IPS DF 4.7 (cell line): Measurements from ENCODE around the gene SCAF4.
"Not testable (repeated sequence)": the region's sequence is repeated elsewhere in the genome, so short reads cannot be mapped to it uniquely, and the experiment has no call there.

Experiments
- DNase-seq: peaks from one replicate; pipeline ENCODE4 v3.0.0-alpha.2; 2013; ENCODE audit warnings: low spot score; ENCODE audit errors: extremely low read depth

SCAF4 gene, protein sequence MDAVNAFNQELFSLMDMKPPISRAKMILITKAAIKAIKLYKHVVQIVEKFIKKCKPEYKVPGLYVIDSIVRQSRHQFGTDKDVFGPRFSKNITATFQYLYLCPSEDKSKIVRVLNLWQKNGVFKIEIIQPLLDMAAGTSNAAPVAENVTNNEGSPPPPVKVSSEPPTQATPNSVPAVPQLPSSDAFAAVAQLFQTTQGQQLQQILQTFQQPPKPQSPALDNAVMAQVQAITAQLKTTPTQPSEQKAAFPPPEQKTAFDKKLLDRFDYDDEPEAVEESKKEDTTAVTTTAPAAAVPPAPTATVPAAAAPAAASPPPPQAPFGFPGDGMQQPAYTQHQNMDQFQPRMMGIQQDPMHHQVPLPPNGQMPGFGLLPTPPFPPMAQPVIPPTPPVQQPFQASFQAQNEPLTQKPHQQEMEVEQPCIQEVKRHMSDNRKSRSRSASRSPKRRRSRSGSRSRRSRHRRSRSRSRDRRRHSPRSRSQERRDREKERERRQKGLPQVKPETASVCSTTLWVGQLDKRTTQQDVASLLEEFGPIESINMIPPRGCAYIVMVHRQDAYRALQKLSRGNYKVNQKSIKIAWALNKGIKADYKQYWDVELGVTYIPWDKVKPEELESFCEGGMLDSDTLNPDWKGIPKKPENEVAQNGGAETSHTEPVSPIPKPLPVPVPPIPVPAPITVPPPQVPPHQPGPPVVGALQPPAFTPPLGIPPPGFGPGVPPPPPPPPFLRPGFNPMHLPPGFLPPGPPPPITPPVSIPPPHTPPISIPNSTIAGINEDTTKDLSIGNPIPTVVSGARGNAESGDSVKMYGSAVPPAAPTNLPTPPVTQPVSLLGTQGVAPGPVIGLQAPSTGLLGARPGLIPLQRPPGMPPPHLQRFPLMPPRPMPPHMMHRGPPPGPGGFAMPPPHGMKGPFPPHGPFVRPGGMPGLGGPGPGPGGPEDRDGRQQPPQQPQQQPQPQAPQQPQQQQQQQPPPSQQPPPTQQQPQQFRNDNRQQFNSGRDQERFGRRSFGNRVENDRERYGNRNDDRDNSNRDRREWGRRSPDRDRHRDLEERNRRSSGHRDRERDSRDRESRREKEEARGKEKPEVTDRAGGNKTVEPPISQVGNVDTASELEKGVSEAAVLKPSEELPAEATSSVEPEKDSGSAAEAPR

GRCh38 chr21:31731857-31732596 is at the start of gene SCAF4:
Gene SCAF4 (minus strand): TSS chr21:31732118. CDS start chr21:31731692, 426 bp downstream.
- no peak for DNase-seq

DNA sequence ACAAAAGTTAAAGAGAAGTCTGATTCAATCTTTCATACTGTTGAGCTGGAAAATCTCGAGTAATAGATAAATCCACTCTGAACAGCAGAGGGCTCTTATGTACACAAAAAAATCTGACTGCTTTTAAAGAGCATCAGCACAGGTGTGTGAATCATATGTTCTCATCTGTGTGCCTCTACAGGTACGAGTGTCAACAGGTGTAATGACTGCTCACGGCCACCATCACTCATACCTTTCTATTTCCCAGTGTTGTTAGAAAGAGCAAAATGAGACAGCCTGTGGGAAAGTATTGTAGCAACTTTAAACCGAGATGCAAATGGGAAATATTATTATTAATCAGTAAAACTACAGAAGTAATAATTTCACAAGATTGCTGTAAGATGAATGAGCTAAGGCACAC is 49.0 kb upstream of the SCAF4 start:
- DNase-seq: no peak

DNA sequence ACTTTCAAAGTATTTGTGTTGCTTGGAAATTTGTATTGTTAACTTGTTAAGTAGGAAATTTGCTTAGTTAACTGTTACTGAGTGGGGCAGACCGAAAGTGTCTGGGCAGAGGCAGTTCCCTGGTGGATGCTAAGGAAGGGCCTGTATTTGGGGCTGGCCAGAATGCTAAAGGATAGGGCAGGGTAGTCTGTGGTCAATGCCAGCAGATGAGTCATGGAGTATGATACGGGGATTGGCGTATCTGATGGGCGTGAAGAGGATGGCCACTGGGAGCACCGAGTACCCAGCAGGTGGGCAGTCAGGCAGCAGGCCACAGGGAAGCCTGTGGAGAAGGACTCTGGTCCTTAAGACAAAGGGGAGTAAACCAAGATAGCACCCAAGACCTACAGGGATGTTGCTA is 46.6 kb upstream of the SCAF4 start:
- no peak for DNase-seq

DNA sequence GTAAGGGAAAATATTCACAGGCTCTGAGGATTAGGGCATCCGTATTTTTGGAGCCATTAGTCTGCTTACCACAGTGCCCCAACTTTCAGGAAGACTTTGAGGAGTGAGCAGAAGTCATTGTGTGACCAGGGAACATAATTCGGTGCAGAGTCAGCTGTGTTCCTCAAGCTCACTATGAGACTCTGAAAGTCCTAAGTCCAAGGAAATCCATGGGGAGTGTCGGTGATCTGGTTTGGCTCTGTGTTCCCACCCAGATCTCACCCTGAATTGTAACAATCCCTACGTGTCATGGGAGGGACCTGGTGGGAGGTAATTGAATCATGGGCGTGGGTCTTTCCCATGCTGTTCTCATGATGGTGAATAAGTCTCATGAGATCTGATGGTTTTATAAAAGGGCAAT is 45.9 kb upstream of the SCAF4 start:
- DNase-seq: no peak

DNA sequence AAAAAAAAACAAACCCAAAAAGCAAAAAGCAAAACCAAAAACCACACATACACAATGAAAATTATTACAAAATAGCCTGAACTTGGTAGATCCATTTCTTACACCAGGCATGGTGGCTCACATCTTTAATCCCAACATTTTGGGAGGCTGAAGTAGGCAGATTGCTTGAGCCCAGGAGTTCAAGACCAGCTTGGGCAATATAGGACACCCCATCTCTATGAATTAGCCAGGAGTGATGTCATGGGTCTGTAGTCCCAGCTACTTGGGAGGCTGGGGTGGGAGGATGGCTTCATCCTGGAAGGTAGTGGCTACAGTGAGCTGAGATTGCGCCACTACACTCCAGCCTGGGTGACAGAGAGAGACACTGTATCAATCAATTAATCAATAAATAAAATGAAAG is 42.1 kb upstream of the SCAF4 start:
- no peak for DNase-seq

- no peak for DNase-seq
Observed at GRCh38 chr21:31772674-31773555, 41.0 kb upstream of the SCAF4 start.

GRCh38 chr21:31771685-31772084 is 39.8 kb upstream of the SCAF4 start:
- no peak for DNase-seq

- DNase-seq: no peak
Observed at GRCh38 chr21:31768710-31769109, 36.8 kb upstream of the SCAF4 start.

DNA sequence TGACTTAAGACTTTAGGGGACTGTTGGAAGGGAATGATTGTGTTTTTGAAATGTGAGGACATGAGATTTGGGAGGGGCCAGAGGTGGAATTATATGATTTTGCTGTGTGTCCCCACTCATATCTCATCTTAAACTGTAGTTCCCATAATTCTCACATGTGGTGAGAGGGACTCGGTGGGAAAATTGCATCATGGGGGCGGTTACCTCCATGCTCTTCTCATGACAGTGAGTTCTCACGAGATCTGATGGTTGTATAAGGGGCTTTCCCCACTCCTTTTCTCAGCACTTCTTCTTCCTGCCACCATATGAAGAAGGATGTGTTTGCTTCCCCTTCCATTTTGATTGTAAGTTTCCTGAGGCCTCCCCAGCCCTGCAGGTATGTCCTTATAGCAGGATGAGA is 35.0 kb upstream of the SCAF4 start:
- DNase-seq: no peak

DNA sequence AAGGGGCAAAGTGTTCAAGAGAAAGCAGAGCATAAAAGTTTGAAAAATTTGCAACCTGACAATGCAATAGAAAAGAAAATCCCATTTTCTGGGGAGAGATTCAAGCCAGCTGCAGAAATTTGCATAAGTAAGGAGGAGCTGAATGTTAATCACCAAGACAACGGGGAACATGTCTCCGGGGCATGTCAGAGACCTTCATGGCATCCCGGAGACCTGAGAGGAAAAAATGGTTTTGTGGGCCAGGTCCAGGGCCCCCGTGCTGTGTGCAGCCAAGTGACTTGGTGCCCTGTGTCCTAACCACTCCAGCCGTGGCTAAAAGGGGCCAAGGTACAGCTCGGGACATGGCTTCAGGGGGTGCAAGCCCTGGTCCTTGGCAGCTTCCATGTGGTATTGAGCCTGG is 33.9 kb upstream of the SCAF4 start:
- not testable (repeated sequence) for DNase-seq

- no peak for DNase-seq
Observed at GRCh38 chr21:31760931-31761330, 29.0 kb upstream of the SCAF4 start.

DNA sequence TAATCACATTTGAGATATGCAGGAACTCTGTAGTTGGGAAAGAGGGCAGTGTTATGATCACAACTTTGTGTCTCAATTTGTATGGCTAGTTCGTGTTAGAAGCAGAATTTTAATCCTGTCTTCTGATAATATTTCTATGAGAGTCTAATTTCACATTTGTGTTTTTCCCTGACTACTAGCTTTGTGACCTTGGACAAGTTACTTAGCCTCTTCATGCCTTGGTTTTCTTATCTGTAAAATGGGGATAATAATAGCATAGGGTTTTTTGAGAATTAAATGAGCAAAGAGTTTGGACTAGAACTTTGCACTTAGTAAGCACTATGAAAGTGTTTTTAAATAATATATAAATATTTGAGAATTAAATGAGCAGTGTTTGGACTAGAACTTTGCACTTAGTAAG is 24.9 kb upstream of the SCAF4 start:
- DNase-seq: no peak

DNA sequence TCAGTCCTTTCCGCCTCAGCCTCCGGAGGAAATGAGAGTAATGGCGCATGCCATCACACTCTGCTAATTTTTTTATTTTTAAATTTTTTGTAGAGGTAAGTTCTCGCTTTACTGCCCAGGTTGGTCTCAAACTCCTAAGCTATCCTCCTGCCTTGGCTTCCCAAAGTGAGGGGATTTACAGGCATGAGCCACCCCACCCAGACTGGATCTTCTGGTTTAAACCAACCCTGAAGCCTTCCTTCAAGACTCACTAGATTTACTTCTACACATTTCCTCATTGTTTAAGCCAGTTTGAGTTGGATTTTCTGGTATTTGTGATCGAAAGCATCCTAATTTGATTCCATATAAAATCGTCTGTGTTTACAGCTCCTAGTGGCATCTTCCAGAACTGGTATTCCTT is 23.1 kb upstream of the SCAF4 start:
- no peak for DNase-seq

DNA sequence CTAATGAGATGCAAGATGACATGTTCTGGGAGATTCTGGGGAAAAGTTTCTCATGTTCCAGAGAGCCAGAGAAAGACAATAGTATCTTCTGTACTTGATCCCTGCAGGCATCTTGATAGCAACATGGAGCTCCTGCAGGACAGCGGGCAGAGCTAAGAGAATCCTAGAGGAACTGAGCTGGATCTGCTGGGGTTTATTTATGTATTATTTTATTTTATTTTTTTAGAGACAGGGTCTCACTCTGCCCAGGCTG is 22.7 kb upstream of the SCAF4 start:
- DNase-seq: no peak

- no peak for DNase-seq
Observed at GRCh38 chr21:31753949-31754707, 22.2 kb upstream of the SCAF4 start.

- no peak for DNase-seq
Observed at GRCh38 chr21:31752967-31753366, 21.0 kb upstream of the SCAF4 start.

DNA sequence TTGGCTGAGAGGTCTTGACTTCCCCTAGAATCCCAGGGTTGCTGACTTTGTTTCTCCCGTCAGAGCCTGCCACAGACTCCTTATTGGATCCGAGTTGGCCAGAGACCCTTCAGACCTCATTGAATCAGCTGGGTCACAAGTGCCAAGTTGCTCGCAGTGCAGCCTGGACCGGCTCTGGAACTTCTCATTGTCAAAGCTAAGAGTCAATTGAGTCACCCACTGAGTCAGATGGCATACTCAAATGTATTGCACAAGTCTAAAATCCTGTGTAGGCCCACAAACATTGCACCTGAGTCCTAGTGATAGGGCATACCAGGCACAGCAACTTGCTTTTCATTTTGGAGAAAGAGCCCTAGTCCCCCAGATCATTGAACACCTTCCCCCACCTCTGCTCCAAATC is 20.4 kb upstream of the SCAF4 start:
- no peak for DNase-seq

GRCh38 chr21:31750843-31751242 is 18.9 kb upstream of the SCAF4 start:
- no peak for DNase-seq

DNA sequence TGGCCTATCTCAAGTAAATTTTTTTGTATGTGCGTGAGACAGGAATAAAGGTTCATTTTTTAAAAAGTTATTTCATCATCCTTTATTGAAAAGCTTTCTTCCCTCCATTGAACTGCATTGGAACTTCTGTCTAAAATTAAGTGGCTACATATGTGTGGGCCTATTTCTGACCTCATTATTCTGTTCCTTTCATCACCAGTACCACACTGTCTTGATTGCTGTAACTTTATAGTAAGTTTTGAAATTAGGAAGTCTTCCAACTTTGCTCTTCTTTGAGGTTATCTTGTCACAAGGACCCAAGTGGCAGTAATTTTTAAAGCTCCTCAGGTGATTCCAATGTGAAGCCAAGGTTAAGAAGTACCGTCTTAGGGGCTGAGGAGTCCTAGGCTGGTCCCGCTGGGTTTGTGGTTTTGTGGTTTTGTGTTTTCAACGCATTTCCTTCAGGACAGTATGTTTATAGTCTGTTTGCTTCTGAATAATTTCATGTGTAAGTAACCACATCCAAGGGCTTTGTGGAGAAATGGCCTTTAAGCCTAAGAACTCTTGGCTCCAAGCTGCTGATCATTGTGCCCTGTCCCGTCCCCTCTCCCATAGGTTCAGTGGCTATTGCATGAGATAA is 12.4 kb upstream of the SCAF4 start:
- no peak for DNase-seq
